GM21528 (cell line): ENCODE results near the gene HAPSTR1.
"Not testable (repeated sequence)": the region's sequence is repeated elsewhere in the genome, so short reads cannot be mapped to it uniquely, and the experiment has no call there.

ENCODE experiments used
- ATAC-seq: cut with Tn5 transposase; IDR thresholded peaks from one replicate; pipeline ENCODE4 v1.9.1; 2021; ENCODE audit warnings: mild to moderate bottlenecking, moderate library complexity; ENCODE audit not compliant: unreplicated experiment, low FRiP score

HAPSTR1 gene

GRCh38 chr16:9090960-9091866 is at the start of gene HAPSTR1:
Gene HAPSTR1, plus strand, starts transcription at chr16:9091644. Its CDS starts 401 bp downstream, at chr16:9092045.
- peak; percentile 85 for ATAC-seq

GRCh38 chr16:9042533-9042932 is 48.9 kb upstream of the HAPSTR1 start:
- ATAC-seq: no peak

GRCh38 chr16:9042964-9043680 is 48.3 kb upstream of the HAPSTR1 start:
- no peak for ATAC-seq

- not testable (repeated sequence) for ATAC-seq
These were observed 45.9 kb upstream of the HAPSTR1 start for GRCh38 chr16:9045562-9045961.

- no peak for ATAC-seq
These were observed 44.8 kb upstream of the HAPSTR1 start for GRCh38 chr16:9046667-9047055.

- peak; percentile 55 for ATAC-seq
These were observed 43.6 kb upstream of the HAPSTR1 start for GRCh38 chr16:9047689-9048301.

- ATAC-seq: no peak
These were observed 43.1 kb upstream of the HAPSTR1 start for GRCh38 chr16:9048302-9048700.

- no peak for ATAC-seq
These were observed 42.2 kb upstream of the HAPSTR1 start for GRCh38 chr16:9049241-9049640.

GRCh38 chr16:9050102-9050830 is 41.2 kb upstream of the HAPSTR1 start:
- no peak for ATAC-seq

- no peak for ATAC-seq
These were observed 38.3 kb upstream of the HAPSTR1 start for GRCh38 chr16:9053006-9053601.

GRCh38 chr16:9054460-9054859 is 37.0 kb upstream of the HAPSTR1 start:
- no peak for ATAC-seq

GRCh38 chr16:9055115-9055514 is 36.3 kb upstream of the HAPSTR1 start:
- ATAC-seq: no peak

GRCh38 chr16:9055661-9056060 is 35.8 kb upstream of the HAPSTR1 start:
- no peak for ATAC-seq

- ATAC-seq: no peak
These were observed 35.4 kb upstream of the HAPSTR1 start for GRCh38 chr16:9056061-9056460.

- ATAC-seq: no peak
These were observed 33.2 kb upstream of the HAPSTR1 start for GRCh38 chr16:9058211-9058610.

- no peak for ATAC-seq
These were observed 31.2 kb upstream of the HAPSTR1 start for GRCh38 chr16:9060225-9060624.

- no peak for ATAC-seq
These were observed 30.1 kb upstream of the HAPSTR1 start for GRCh38 chr16:9061358-9061813.

GRCh38 chr16:9062301-9062700 is 29.1 kb upstream of the HAPSTR1 start:
- no peak for ATAC-seq

- ATAC-seq: no peak
These were observed 26.4 kb upstream of the HAPSTR1 start for GRCh38 chr16:9065077-9065476.

GRCh38 chr16:9068886-9069285 is 22.6 kb upstream of the HAPSTR1 start:
- no peak for ATAC-seq
